GM12874 (cell line): ENCODE measurements around the gene HIC1.

Source experiments
- CTCF ChIP-seq: IDR thresholded peaks from 2 replicates; pipeline ENCODE4 v1.5.1; 2011; ENCODE audit warnings: low read depth, mild to moderate bottlenecking, control low read depth, low read length, moderate library complexity; ENCODE audit not compliant: insufficient read depth

HIC1 gene

GRCh38 chr17:2023692-2024571 is 31.0 kb upstream of the HIC1 start:
- TF ChIP-seq CTCF, result no peak

- no peak for TF ChIP-seq CTCF
Observed at GRCh38 chr17:2024572-2025219, 30.2 kb upstream of the HIC1 start.

DNA sequence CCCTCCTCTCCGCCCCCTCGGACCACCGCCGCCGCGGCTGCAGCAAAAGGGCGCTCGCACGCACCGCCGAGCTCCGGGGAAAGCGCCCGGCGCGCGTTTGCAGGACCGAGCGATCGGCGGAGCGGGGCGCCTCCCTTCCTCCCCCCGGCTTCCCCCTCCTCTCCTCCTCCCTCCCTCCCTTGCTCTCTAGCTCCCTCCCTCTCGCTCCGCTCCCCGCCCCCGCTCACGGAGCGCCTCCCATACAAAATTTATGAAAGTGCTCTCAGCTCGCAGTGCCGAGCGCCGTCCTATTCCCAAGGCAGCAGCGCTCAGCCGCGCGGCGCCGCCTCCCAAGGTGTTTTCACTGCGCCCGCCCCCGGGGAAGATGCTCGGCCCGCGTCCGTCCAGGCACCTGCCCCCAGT is 29.7 kb upstream of the HIC1 start, which contains the start of gene RTN4RL1:
Gene RTN4RL1 (minus strand): TSS at position 115 of the 402 bp plus-strand sequence. CDS start 469 bp downstream, outside the sequence.
- TF ChIP-seq CTCF, result no peak

- TF ChIP-seq CTCF, result 0 out of 2 replicates have a peak, but pooled peaks have one; percentile 9
Observed at GRCh38 chr17:2025622-2026309, 29.1 kb upstream of the HIC1 start.

- no peak for TF ChIP-seq CTCF
Observed at GRCh38 chr17:2027528-2028233, 27.2 kb upstream of the HIC1 start.

DNA sequence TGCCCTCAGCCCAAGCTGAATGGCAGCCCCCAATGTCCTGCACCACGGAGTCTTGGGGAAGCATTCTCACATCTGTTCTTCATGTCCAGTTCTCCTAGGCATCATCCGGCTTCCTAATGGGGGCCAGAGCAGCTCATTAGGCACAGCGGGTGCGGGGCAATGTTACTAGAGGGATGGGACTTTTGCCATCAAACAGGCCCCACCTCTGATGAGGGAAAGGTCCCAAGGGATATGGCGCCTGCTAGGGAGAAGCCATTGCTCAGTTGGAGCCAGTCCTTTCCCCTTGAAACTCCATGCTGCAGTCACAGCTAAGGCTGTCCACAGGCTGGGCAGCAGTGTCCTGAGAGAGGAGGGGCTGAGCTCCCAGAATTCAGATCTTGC is 26.7 kb upstream of the HIC1 start:
- no peak for TF ChIP-seq CTCF
